HG02973 (cell line): ENCODE measurements around the gene CCBE1.

Experiments
- ATAC-seq: cut with Tn5 transposase; IDR thresholded peaks from one replicate; pipeline ENCODE4 v1.9.1; 2021; ENCODE audit warnings: moderate library complexity; ENCODE audit not compliant: unreplicated experiment

The CCBE1 gene

GRCh38 chr18:59576541-59577385 lies 120.5 kb downstream of the CCBE1 start:
- no peak for ATAC-seq

GRCh38 chr18:59575995-59576394 lies 121.2 kb downstream of the CCBE1 start:
- ATAC-seq: no peak

GRCh38 chr18:59573962-59574361 lies 123.3 kb downstream of the CCBE1 start:
- ATAC-seq: no peak

GRCh38 chr18:59571902-59572301 lies 125.3 kb downstream of the CCBE1 start:
- ATAC-seq: no peak

GRCh38 chr18:59570796-59571195 lies 126.4 kb downstream of the CCBE1 start:
- no peak for ATAC-seq

GRCh38 chr18:59570101-59570775 lies 127.0 kb downstream of the CCBE1 start:
- no peak for ATAC-seq

- ATAC-seq: no peak
These were observed 127.8 kb downstream of the CCBE1 start for GRCh38 chr18:59569390-59569791.

- ATAC-seq: no peak
These were observed 129.8 kb downstream of the CCBE1 start for GRCh38 chr18:59567431-59567830.

GRCh38 chr18:59566533-59566971 lies 130.7 kb downstream of the CCBE1 start:
- ATAC-seq: no peak

GRCh38 chr18:59565957-59566356 lies 131.3 kb downstream of the CCBE1 start:
- no peak for ATAC-seq

- ATAC-seq: no peak
These were observed 132.7 kb downstream of the CCBE1 start for GRCh38 chr18:59564561-59564960.

- ATAC-seq: no peak
These were observed 133.9 kb downstream of the CCBE1 start for GRCh38 chr18:59563176-59563785.

GRCh38 chr18:59562751-59563150 lies 134.5 kb downstream of the CCBE1 start:
- no peak for ATAC-seq

GRCh38 chr18:59561612-59562011 lies 135.6 kb downstream of the CCBE1 start:
- no peak for ATAC-seq

- ATAC-seq: no peak
These were observed 136.7 kb downstream of the CCBE1 start for GRCh38 chr18:59560556-59560955.

GRCh38 chr18:59559528-59559927 lies 137.7 kb downstream of the CCBE1 start:
- no peak for ATAC-seq

- no peak for ATAC-seq
These were observed 141.1 kb downstream of the CCBE1 start for GRCh38 chr18:59555995-59556659.

GRCh38 chr18:59554796-59555335 lies 142.4 kb downstream of the CCBE1 start:
- ATAC-seq: no peak

GRCh38 chr18:59553273-59553870 lies 143.9 kb downstream of the CCBE1 start:
- ATAC-seq: no peak

GRCh38 chr18:59551902-59552635 lies 145.2 kb downstream of the CCBE1 start:
- no peak for ATAC-seq
